Nephron progenitor cell (in vitro differentiated cells): ENCODE results near the gene TCTA.

Experiments used
- DNase-seq: peaks from one replicate; pipeline ENCODE4 v3.0.0; 2021
- H3K27ac Mint-ChIP-seq: 2 replicates; pipeline ENCODE4 v1.8.0; 2021; ENCODE audit warnings: mild to moderate bottlenecking, moderate library complexity, mixed read lengths
- H3K27me3 Mint-ChIP-seq: 2 replicates; pipeline ENCODE4 v1.8.0; 2021; ENCODE audit warnings: mild to moderate bottlenecking, low read depth, mixed read lengths; ENCODE audit not compliant: poor library complexity
- H3K36me3 Mint-ChIP-seq: 2 replicates; pipeline ENCODE4 v1.8.0; 2021; ENCODE audit warnings: low read depth, mixed read lengths
- H3K4me1 Mint-ChIP-seq: 2 replicates; pipeline ENCODE4 v1.8.0; 2021; ENCODE audit warnings: mixed read lengths
- H3K4me3 Mint-ChIP-seq: 2 replicates; pipeline ENCODE4 v1.8.0; 2021; ENCODE audit warnings: mild to moderate bottlenecking, moderate library complexity, mixed read lengths
- H3K9me3 Mint-ChIP-seq: 2 replicates; pipeline ENCODE4 v1.8.0; 2021; ENCODE audit warnings: mild to moderate bottlenecking, moderate library complexity, mixed read lengths
- TF ChIP-seq, protein P1 (sequence below): fragments of 200-600 bp; sonication (generic); IDR thresholded peaks from 2 replicates; pipeline ENCODE4 v1.5.0; 2021; ENCODE audit warnings: antibody characterized with exemption

TCTA gene

DNA sequence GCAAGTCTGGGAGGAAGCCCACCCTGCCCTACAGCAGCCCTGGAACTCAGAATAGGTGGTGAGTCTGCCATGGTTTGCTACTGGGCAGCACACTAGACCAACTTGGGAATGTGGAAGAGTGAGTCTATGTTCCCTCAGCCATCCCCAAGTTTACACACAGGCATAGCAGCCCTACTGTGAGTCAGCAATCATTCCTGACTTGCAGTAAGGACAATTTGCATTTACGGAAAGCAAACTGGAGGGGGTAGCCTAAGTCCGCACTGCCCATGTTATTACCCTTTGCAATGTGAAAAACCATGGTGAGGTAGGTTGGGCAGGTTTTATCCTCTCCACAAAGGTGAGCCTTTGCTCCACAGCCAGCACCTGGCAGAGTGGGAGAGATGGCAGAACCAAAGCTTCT is 4.6 kb downstream of the TCTA start:
- H3K9me3 Mint-ChIP-seq, result no peaks in the 10 kb centered on the region
- H3K27me3 Mint-ChIP-seq, result no peaks in the 10 kb centered on the region
- H3K27ac Mint-ChIP-seq, result no peak overlapping the region
- DNase-seq, result no peak
- peaks cover 32% of the 10 kb centered on the region for H3K4me1 Mint-ChIP-seq
- TF ChIP-seq, protein P1, sequence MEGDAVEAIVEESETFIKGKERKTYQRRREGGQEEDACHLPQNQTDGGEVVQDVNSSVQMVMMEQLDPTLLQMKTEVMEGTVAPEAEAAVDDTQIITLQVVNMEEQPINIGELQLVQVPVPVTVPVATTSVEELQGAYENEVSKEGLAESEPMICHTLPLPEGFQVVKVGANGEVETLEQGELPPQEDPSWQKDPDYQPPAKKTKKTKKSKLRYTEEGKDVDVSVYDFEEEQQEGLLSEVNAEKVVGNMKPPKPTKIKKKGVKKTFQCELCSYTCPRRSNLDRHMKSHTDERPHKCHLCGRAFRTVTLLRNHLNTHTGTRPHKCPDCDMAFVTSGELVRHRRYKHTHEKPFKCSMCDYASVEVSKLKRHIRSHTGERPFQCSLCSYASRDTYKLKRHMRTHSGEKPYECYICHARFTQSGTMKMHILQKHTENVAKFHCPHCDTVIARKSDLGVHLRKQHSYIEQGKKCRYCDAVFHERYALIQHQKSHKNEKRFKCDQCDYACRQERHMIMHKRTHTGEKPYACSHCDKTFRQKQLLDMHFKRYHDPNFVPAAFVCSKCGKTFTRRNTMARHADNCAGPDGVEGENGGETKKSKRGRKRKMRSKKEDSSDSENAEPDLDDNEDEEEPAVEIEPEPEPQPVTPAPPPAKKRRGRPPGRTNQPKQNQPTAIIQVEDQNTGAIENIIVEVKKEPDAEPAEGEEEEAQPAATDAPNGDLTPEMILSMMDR, result no peak
- H3K36me3 Mint-ChIP-seq, result peaks cover 25% of the 10 kb centered on the region
- H3K4me3 Mint-ChIP-seq, result no peak overlapping the region

DNA sequence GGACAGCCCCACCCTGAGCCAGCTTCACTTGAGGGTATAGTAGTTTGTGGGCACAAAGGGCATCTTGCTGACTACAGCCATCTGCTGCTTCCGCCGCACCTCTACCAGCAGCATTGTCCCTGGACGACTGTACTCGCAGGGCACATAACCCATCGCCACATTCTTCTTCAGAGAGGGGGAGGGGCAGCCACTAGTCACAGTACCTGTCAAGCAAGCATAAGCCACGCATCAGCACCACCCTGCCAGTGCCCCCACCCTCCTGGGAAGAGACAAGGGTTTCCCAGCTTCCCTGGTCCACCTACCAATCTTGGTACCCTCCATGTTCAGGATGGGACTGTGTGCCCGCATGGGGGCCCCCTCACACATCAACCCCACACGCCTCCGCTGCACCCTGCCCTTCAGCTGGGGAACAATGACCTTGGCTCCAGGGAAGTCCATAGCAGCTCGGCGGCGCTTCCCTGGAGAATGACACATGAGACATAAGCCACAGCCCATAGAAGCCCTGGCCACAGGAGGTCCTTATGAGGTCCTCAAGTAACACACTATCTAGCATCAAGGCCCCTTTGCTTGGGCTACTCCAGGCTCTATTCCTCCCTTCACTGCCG is 5.4 kb downstream of the TCTA start:
- Mint-ChIP-seq H3K9me3 (no peaks in the 10 kb centered on the region), H3K36me3 (peaks cover 25% of the 10 kb centered on the region), H3K27ac (no peak overlapping the region), H3K4me1 (peaks cover 37% of the 10 kb centered on the region), H3K27me3 (no peaks in the 10 kb centered on the region), H3K4me3 (no peak overlapping the region)
- TF ChIP-seq, protein P1, result no peak
- no peak for DNase-seq

GRCh38 chr3:49421890-49422378 is 9.7 kb downstream of the TCTA start:
- Mint-ChIP-seq H3K36me3 (peaks cover 20% of the 10 kb centered on the region), H3K4me3 (peak overlapping the region; percentile 95), H3K4me1 (peaks cover 19% of the 10 kb centered on the region), H3K27ac (peak overlapping the region; percentile 66), H3K9me3 (no peaks in the 10 kb centered on the region), H3K27me3 (no peaks in the 10 kb centered on the region)
- DNase-seq, result no peak
- TF ChIP-seq, protein P1, result no peak

DNA sequence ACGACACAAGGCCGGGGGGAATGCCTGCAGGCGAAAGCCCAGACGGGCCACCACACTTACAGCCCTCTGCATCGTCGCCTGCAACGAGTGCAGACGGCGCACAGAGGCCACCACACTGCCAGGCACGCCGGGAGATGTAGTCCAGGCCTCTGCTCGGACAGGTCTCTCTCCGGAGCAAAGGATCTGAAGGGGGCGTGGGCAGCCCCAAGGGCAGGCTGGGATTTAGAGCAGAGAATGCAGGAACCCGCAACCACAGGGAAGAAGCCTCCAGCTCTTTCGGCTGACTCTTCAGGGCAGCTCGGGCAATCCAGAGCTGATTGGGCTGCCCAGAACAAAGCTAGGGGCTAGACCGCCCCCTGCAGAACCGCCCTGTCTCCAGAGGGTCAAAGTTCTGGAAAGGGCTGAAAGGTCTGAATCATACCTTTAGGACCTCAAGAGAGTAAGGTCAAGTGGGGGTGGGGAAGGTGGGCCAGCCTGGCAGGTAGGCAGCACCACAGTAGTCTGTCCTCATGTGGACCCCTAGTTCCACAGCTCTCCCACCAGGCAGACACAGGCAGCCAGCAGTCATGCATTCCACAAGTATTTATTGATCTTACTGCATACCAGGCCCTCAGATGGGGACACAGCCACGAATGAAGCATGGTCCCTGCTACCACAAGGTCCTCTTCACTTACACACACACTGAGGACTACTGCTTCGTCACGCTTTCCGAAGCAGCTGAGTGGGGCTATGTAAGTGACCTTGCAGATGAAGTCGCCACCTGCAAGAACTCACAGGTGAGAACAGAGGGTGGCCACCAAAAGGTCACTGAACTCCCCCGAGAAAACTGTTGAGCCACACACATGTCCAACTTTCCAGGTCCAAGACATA is 10.4 kb downstream of the TCTA start, which contains the start of gene AMT:
Gene AMT (minus strand): TSS at position 95 of the 870 bp plus-strand sequence. CDS start 23 bp downstream, at position 72.
- Mint-ChIP-seq H3K9me3 (no peaks in the 10 kb centered on the region), H3K4me3 (peak within 1 kb of the TSS; percentile 95), H3K27me3 (no peaks in the 10 kb centered on the region), H3K27ac (peak within 1 kb of the TSS; percentile 66), H3K4me1 (peaks cover 19% of the 10 kb centered on the region), H3K36me3 (peaks cover 20% of the 10 kb centered on the region)
- TF ChIP-seq, protein P1, result no peak
- peak; percentile 74 for DNase-seq

- Mint-ChIP-seq H3K9me3 (no peaks in the 10 kb centered on the region), H3K27ac (no peak overlapping the region), H3K27me3 (no peaks in the 10 kb centered on the region), H3K4me1 (peaks cover 29% of the 10 kb centered on the region), H3K36me3 (peaks cover 15% of the 10 kb centered on the region), H3K4me3 (no peak overlapping the region)
- DNase-seq, result no peak
- TF ChIP-seq, protein P1, result no peak
Observed at GRCh38 chr3:49424816-49425215, 12.6 kb downstream of the TCTA start.
